WI38 (cell line): ENCODE results near the gene ACOT7.

Experiments used
- H3K4me3 ChIP-seq: 2 replicates; pipeline ENCODE4 v1.5.1; 2011; ENCODE audit warnings: low read depth, mild to moderate bottlenecking, control low read depth, low read length
- TF ChIP-seq, protein P1 (sequence below): IDR thresholded peaks from 2 replicates; pipeline ENCODE4 v1.5.1; 2012; ENCODE audit warnings: low read depth, mild to moderate bottlenecking, control low read depth, low read length

Gene ACOT7

DNA sequence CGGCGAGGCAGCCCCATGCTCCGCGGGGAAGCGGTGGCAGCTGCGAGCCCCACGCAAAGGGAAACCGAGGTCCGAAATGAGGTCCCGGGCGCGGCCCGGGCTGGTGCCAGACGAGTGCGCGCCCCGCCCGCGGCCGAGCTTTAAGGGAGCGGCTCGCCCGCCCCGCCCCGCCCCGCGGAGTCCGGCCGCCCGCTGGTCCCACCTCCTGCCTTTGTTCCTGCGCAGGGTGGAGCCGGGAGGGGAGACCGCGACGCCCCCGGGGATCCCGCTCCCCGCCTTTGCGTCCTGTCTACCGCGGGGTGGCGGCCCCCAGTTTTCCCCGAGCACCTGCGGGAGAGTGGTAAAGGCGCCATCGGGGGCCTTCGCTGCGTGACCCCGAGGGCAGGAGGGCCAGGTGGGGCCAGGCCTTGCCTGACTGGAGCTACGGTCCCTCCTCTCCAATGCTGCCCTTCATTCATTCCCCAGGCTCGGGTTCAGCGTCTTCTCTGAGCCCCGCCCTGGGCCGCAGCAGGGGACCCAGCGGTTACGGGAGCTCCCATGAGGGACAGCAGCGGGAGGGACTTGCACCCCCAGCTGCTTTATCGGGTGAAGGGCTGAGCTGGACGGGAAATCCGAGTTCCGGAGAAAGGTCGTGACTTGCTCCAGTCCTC, 26.4 kb upstream of the ACOT7 start, which contains the start of gene HES2:
TSS of gene HES2 (minus strand) at position 116 of the 650 bp plus-strand sequence. CDS start at position 17, 99 bp downstream.
- TF ChIP-seq, protein P1, sequence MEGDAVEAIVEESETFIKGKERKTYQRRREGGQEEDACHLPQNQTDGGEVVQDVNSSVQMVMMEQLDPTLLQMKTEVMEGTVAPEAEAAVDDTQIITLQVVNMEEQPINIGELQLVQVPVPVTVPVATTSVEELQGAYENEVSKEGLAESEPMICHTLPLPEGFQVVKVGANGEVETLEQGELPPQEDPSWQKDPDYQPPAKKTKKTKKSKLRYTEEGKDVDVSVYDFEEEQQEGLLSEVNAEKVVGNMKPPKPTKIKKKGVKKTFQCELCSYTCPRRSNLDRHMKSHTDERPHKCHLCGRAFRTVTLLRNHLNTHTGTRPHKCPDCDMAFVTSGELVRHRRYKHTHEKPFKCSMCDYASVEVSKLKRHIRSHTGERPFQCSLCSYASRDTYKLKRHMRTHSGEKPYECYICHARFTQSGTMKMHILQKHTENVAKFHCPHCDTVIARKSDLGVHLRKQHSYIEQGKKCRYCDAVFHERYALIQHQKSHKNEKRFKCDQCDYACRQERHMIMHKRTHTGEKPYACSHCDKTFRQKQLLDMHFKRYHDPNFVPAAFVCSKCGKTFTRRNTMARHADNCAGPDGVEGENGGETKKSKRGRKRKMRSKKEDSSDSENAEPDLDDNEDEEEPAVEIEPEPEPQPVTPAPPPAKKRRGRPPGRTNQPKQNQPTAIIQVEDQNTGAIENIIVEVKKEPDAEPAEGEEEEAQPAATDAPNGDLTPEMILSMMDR = no peak
- no peak within 1 kb of the TSS for H3K4me3 ChIP-seq

DNA sequence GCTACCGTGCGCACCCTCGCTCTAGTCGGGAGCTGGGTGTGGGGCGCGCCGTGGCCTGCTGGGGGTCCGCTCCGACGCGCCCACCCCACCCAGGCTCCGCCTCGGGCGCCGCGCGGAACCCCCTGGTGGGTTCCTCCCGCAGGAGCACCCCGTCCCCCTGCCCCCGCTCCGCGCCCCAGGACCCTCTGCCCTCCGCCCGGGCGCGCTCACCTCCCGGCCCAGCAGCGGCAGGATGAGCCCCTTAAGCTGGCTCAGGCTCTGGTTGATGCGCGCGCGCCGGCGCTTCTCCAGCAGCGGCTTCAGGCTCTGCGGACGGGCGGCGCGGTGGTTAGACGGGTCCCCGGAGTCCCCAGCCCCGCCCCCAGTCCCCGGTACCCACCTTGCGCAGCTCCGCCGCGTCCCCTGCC, 25.8 kb upstream of the ACOT7 start:
- TF ChIP-seq, protein P1 = no peak

DNA sequence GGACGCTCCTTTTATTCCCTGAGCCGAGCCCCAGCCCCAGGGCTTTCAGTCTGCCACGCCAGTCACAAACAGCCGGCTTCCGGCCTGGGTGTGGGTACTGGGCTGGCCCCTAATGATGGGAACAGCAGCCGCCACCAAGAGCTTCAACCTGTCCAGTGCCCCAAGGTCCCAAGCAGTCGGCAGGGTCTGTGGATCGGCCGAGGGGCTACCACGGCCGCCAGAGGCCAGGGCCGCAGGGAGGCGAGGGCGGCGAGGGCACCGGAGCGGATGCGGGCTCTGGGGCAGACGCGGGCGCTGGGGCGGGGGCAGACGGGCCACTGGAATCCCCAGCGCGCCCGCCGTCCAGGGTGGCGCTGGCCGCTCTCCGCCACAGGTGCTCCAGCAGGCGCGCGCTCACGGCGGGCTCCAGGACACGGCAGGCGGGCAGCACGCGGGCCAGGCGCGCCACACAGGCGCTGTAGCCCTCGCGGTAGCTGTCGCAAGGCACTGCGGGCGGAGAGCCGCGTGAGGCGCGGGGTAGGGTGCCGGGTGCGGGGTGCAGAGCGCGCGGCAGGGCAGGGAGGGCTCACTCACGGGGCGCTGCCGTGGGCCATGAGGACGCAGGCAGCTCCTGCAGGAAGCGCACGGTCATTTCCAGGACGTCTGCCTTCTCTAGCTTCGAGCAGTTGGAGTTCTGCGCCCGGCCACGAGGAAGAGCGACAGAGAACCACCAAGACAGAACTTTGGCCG, 25.3 kb upstream of the ACOT7 start:
- TF ChIP-seq, protein P1 = no peak
- H3K4me3 ChIP-seq = no peak overlapping the region

More for the DNA sequence above, 25.8 kb upstream of the ACOT7 start:
- no peak overlapping the region for H3K4me3 ChIP-seq

DNA sequence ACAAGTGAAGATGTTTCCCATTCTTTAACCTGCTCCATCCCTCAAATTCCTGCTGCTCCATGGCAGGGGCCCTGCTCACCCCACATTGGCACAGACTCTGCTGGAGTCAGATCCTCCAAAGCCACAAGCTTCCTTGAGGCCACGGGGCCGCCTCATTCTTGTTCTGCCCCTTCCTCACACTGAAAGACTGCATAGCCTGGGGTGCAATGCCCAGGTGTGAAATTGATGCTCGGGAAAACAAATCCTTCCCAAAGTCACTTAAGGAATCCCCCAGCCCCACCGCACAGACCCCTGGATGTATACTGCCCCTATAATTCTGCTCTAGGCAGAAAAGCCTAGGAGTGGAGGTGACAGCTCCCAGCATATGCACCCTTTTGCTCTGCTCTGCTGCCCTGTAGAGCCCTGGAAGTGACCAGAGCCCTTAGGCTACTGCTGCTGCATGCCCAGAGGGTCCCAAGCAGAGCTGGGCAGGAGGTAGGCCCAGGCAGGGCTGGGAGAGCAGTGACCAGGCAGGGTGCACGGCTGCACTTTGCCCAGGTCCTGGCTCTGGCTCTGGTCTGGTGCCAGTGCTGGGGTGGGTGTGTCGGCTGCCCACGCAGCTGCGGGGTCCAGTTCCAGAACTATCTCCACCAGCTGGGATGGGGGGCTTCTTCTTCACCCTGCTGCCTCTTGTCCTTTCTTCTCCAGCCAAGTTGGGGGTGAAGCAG, 24.5 kb upstream of the ACOT7 start:
- TF ChIP-seq, protein P1 = no peak
- no peak overlapping the region for H3K4me3 ChIP-seq

DNA sequence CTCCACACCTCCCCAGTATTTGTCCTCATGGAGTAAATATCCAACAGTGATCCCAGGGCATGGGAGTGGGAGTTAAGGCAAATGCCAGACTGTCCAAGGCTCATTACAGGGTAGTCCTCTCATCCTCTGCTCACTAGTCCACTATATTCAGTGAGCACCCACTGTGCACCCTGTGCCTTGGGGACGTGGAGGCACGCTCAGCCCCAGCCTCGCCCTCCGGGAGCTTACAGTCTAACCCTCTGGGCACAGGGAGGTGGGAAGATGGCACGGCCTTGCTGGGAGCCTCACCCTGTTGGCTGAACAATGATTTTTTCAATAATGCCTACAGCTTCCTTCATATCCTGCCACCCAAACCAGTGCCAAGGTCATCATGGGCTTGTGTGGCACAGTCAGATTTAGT, 23.3 kb upstream of the ACOT7 start:
- H3K4me3 ChIP-seq = no peak overlapping the region
- TF ChIP-seq, protein P1 = no peak

DNA sequence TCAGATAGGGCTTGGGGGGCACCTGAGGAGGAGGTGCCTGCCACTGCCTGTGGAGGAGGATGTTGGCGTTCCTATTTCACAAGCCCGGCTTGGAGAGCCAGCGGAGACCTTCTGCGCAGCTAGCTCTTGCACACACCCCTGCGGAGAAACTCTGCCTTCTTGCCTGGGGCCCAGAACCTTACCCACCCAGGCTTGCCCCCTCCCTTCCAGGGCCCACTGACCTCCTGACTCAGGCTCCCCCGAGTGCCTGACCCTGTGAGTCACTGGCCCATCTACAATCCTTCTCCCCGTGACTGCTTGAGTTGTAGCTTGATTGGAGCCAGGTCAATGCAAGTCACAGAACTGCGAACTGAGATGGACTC, 22.7 kb upstream of the ACOT7 start:
- no peak overlapping the region for H3K4me3 ChIP-seq
- TF ChIP-seq, protein P1 = no peak
